A549 (cell line): ENCODE data around the gene FIZ1. TPM values are rescaled to one million over a fixed set of nuclear protein-coding genes. Genes with fewer than 3 reads are reported as not detected.

ENCODE experiments used
- ATAC-seq, 2 experiments: fragments of 200-7000 bp in 1 of 2; fragments of >200 bp in 1 of 2; cut with Nextera tagmentation in 1 of 2; cut with Tn5 transposase in 1 of 2; 3 replicates each; pipeline versions ENCODE4 v1.8.0 to v1.9.1; 2018 to 2020; ENCODE audit warnings: mild to moderate bottlenecking in 1 of 2, moderate library complexity in 1 of 2
- CTCF ChIA-PET: fragments of 300-600 bp; sonication (Branson Sonifier 250); formaldehyde crosslinking; extraction: SDS; loops from one replicate; lab custom pipeline; 2021; ENCODE audit warnings: antibody characterized with exemption, inconsistent platforms; lab: Yijun Ruan, JAX
- POLR2A ChIA-PET: fragments of 350-600 bp; formaldehyde crosslinking; extraction: SDS; loops from one replicate; lab custom pipeline; 2021; ENCODE audit warnings: antibody characterized with exemption, inconsistent platforms; lab: Yijun Ruan, JAX
- DNase-seq, 2 experiments: peaks; one replicate each; pipeline versions ENCODE4 v3.0.0 to v3.0.0-alpha.2; 2011 to 2016; ENCODE audit warnings: low read depth in 1 of 2, low spot score in 1 of 2
- FAIRE-seq: peaks from 2 replicates; lab custom pipeline; 2011; peaks lifted over from hg19 to GRCh38; lab: Jason Lieb, UNC
- H3K27ac ChIP-seq, 2 experiments: fragments of >200 bp; sonication (Bioruptor Twin); formaldehyde crosslinking; 3 replicates each; pipeline ENCODE4 v1.5.1; 2016 to 2017
- H3K4me1 ChIP-seq: fragments of >200 bp; sonication (Bioruptor Twin); formaldehyde crosslinking; 3 replicates; pipeline ENCODE4 v1.6.1; 2016
- H3K4me2 ChIP-seq: fragments of >200 bp; sonication (Bioruptor Twin); formaldehyde crosslinking; 3 replicates; pipeline ENCODE4 v1.6.1; 2016
- H3K4me3 ChIP-seq: fragments of >200 bp; sonication (Bioruptor Twin); formaldehyde crosslinking; 3 replicates; pipeline ENCODE4 v1.5.1; 2016
- H3K9me3 ChIP-seq: fragments of >200 bp; sonication (Bioruptor Twin); formaldehyde crosslinking; 3 replicates; pipeline ENCODE4 v1.6.1; 2016
- BCL3 ChIP-seq: fragments of >200 bp; sonication (Bioruptor Twin); formaldehyde crosslinking; IDR thresholded peaks from 3 replicates; pipeline ENCODE4 v1.6.1; 2016
- CHD4 ChIP-seq: fragments of 200-600 bp; sonication (generic); IDR thresholded peaks from 2 replicates; pipeline ENCODE4 v1.6.1; 2016; ENCODE audit warnings: antibody characterized with exemption, mild to moderate bottlenecking, borderline replicate concordance
- EHF ChIP-seq: fragments of 250-450 bp; sonication (Bioruptor Pico); IDR thresholded peaks from 2 replicates; pipeline ENCODE4 v1.5.0; 2020; ENCODE audit warnings: mild to moderate bottlenecking
- EHMT2 ChIP-seq: fragments of 200-600 bp; sonication (generic); IDR thresholded peaks from 2 replicates; pipeline ENCODE4 v1.6.1; 2016; ENCODE audit warnings: antibody characterized with exemption, low read depth, mild to moderate bottlenecking, moderate library complexity
- FOSB ChIP-seq: fragments of 250-450 bp; sonication (Bioruptor Pico); IDR thresholded peaks from 2 replicates; pipeline ENCODE4 v1.5.0; 2020; ENCODE audit warnings: mild to moderate bottlenecking, moderate library complexity
- FOXS1 ChIP-seq: fragments of 250-450 bp; sonication (Bioruptor Pico); IDR thresholded peaks from 2 replicates; pipeline ENCODE4 v1.5.0; 2020; ENCODE audit warnings: mild to moderate bottlenecking, moderate library complexity
- GATA3 ChIP-seq: IDR thresholded peaks from 2 replicates; pipeline ENCODE4 v1.6.1; 2012; ENCODE audit warnings: borderline replicate concordance
- HMGXB4 ChIP-seq: fragments of 250-450 bp; sonication (Bioruptor Pico); IDR thresholded peaks from 2 replicates; pipeline ENCODE4 v1.5.0; 2021; ENCODE audit warnings: mild to moderate bottlenecking, moderate library complexity, borderline replicate concordance
- KDM5A ChIP-seq: fragments of 200-600 bp; sonication (generic); IDR thresholded peaks from 2 replicates; pipeline ENCODE4 v1.6.1; 2016; ENCODE audit warnings: antibody characterized with exemption, mild to moderate bottlenecking
- MAFK ChIP-seq: fragments of 450-650 bp; IDR thresholded peaks from 2 replicates; pipeline ENCODE4 v1.6.1; 2014; ENCODE audit not compliant: partially characterized antibody
- MYC ChIP-seq: IDR thresholded peaks from 2 replicates; pipeline ENCODE4 v1.6.1; 2012; ENCODE audit warnings: mild to moderate bottlenecking, inconsistent platforms, low read length, improper control_type of control experiment, borderline replicate concordance
- PBX3 ChIP-seq: IDR thresholded peaks from 2 replicates; pipeline ENCODE4 v1.6.1; 2012
- PHF8 ChIP-seq: fragments of 200-600 bp; sonication (generic); IDR thresholded peaks from 2 replicates; pipeline ENCODE4 v1.6.1; 2016; ENCODE audit warnings: low read depth, mild to moderate bottlenecking, antibody characterized with exemption, moderate library complexity, borderline replicate concordance
- POLR2AphosphoS2 ChIP-seq: conservative IDR thresholded peaks from 2 replicates; pipeline ENCODE4 v1.6.1; 2012; ENCODE audit warnings: low read length, improper control_type of control experiment, inconsistent platforms
- RFX5 ChIP-seq: fragments of 450-650 bp; IDR thresholded peaks from 2 replicates; pipeline ENCODE4 v1.7.1; 2014; ENCODE audit warnings: antibody characterized with exemption, mild to moderate bottlenecking, moderate library complexity
- SREBF2 ChIP-seq: fragments of 450-650 bp; IDR thresholded peaks from 2 replicates; pipeline ENCODE4 v1.6.1; 2014; ENCODE audit warnings: mild to moderate bottlenecking, moderate library complexity
- TFCP2L1 ChIP-seq: fragments of 250-450 bp; sonication (Bioruptor Pico); IDR thresholded peaks from 2 replicates; pipeline ENCODE4 v1.5.0; 2021; ENCODE audit warnings: mild to moderate bottlenecking
- TP53 ChIP-seq: fragments of 250-450 bp; sonication (Bioruptor Pico); IDR thresholded peaks from 2 replicates; pipeline ENCODE4 v1.5.0; 2021; ENCODE audit warnings: mild to moderate bottlenecking, moderate library complexity
- ZNF302 ChIP-seq: fragments of 250-450 bp; sonication (Bioruptor Pico); IDR thresholded peaks from 2 replicates; pipeline ENCODE4 v1.9.0; 2021; ENCODE audit warnings: inconsistent platforms, mild to moderate bottlenecking, moderate library complexity
- WGBS: methylation state at CpG from one replicate; pipeline ENCODE4 v1.1.6; 2017; ENCODE audit errors: missing lambda C conversion rate; 5-methylcytosine and 5-hydroxymethylcytosine counted together
- polyA plus RNA-seq, 4 experiments: library from polyadenylated mRNA; depleted of rRNA in 3 of 4; stranded (reverse); fragments of >200 nt; fragmentation: RNase III in 1 of 4; extraction: RNeasy Plus Mini Kit Qiagen cat#74134 plus additional on column Dnase treatment in 1 of 4; gene quantifications; 2 replicates in 3 of 4; 3 replicates in 1 of 4; pipeline ENCODE4 v1.2.3, GENCODE V29; 2011 to 2017
- TF ChIP-seq, protein P1 (sequence below): fragments of 250-450 bp; sonication (Bioruptor Pico); IDR thresholded peaks from 2 replicates; pipeline ENCODE4 v1.5.0; 2020; ENCODE audit warnings: low read depth, mild to moderate bottlenecking, moderate library complexity
- TF ChIP-seq, protein P2 (sequence below): fragments of >200 bp; sonication (Bioruptor Twin); formaldehyde crosslinking; IDR thresholded peaks from 3 replicates; pipeline ENCODE4 v1.5.1; 2016

Gene FIZ1
- polyA plus RNA-seq, 2 of the 4 experiments (the other 2 are of a cell fraction) = 10.3 to 16.9 TPM

- 85% methylated on average over 9 of the region's 9 CpGs for WGBS
- no peak for DNase-seq
- no peak for FAIRE-seq
Observed at GRCh38 chr19:55559684-55560083, 39.6 kb downstream of the FIZ1 start.

DNA sequence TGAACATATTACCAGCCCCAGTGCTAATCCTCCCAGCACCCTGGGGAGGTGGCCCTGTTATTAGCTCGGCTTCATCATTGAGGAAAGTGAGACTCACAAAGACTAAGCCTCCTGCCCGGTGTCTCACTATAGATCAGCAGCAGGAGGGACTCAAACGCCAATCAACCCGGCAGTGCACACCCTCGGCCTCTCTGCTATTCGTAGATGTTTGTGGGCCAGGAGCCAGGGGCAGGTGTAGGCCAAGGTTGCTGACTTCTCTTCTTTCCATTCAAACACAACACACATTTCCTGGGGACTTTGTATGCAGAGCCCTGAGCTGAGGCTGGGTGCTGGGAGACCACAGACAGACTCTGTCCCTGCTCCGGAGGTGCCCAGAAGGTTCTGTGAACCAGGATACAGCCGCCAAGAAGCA is 44.6 kb downstream of the FIZ1 start:
- Histone ChIP-seq H3K9me3 (no peaks in the 10 kb centered on the region), H3K4me1 (peaks cover 29% of the 10 kb centered on the region), H3K27ac (no peak overlapping the region), H3K4me2 (no peak overlapping the region), H3K4me3 (no peak overlapping the region)
- TF ChIP-seq HMGXB4 (CRISPR knock-in tag) (no peak), POLR2AphosphoS2 (no peak), EHMT2 (no peak), RFX5 (no peak), EHF (CRISPR knock-in tag) (no peak), MYC (no peak), PBX3 (no peak), MAFK (no peak), ZNF302 (CRISPR knock-in tag) (no peak), KDM5A (no peak), FOSB (CRISPR knock-in tag) (no peak)
- TF ChIP-seq, protein P1, sequence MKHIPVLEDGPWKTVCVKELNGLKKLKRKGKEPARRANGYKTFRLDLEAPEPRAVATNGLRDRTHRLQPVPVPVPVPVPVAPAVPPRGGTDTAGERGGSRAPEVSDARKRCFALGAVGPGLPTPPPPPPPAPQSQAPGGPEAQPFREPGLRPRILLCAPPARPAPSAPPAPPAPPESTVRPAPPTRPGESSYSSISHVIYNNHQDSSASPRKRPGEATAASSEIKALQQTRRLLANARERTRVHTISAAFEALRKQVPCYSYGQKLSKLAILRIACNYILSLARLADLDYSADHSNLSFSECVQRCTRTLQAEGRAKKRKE (CRISPR knock-in tag) = no peak
- no peak for FAIRE-seq
- CTCF ChIA-PET = interaction anchor here (1.2 to 2.0 kb wide), 5 partner anchors 10 to 51 kb away, joined by 3 to 7 read pairs (median 4); partner anchors contain the start of gene ZNF865
- no peak for ATAC-seq
- 79% methylated on average over 8 of the region's 8 CpGs for WGBS
- no peak for DNase-seq
- POLR2A ChIA-PET = no interaction called here

More at GRCh38 chr19:55559684-55560083, 39.6 kb downstream of the FIZ1 start:
- ATAC-seq = no peak
- peaks cover 6% of the 10 kb centered on the region; the same call in 1 of the 3 replicates for H3K4me1 ChIP-seq
- H3K9me3 ChIP-seq = 0 out of 3 replicates have a peak, but pooled peaks cover 2% of the 10 kb centered on the region
- no peak for TF ChIP-seq TP53
- no peak for TF ChIP-seq MAFK
- no peak for TF ChIP-seq GATA3
- TF ChIP-seq, protein P2, sequence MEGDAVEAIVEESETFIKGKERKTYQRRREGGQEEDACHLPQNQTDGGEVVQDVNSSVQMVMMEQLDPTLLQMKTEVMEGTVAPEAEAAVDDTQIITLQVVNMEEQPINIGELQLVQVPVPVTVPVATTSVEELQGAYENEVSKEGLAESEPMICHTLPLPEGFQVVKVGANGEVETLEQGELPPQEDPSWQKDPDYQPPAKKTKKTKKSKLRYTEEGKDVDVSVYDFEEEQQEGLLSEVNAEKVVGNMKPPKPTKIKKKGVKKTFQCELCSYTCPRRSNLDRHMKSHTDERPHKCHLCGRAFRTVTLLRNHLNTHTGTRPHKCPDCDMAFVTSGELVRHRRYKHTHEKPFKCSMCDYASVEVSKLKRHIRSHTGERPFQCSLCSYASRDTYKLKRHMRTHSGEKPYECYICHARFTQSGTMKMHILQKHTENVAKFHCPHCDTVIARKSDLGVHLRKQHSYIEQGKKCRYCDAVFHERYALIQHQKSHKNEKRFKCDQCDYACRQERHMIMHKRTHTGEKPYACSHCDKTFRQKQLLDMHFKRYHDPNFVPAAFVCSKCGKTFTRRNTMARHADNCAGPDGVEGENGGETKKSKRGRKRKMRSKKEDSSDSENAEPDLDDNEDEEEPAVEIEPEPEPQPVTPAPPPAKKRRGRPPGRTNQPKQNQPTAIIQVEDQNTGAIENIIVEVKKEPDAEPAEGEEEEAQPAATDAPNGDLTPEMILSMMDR = no peak
- TF ChIP-seq BCL3 = no peak
- TF ChIP-seq EHMT2 = no peak
- TF ChIP-seq FOXS1 (CRISPR knock-in tag) = no peak
- TF ChIP-seq SREBF2 = no peak
- TF ChIP-seq KDM5A = no peak
- TF ChIP-seq PHF8 = no peak
- TF ChIP-seq RFX5 = no peak
- no peak for TF ChIP-seq CHD4
- TF ChIP-seq TFCP2L1 (CRISPR knock-in tag) = no peak
- TF ChIP-seq POLR2AphosphoS2 = no peak
- TF ChIP-seq, all 56 proteins: peak for 0
- Histone ChIP-seq H3K27ac (no peak overlapping the region), H3K4me3 (no peak overlapping the region), H3K4me2 (no peak overlapping the region)
- ChIA-PET CTCF (interaction anchor here (1.1 to 6.8 kb wide), 5 partner anchors 13 to 92 kb away, joined by 3 to 31 read pairs (median 4); partner anchors contain the start of gene SBK3), POLR2A (no interaction called here)
